ENCODE data around the gene AUTS2.

DNA sequence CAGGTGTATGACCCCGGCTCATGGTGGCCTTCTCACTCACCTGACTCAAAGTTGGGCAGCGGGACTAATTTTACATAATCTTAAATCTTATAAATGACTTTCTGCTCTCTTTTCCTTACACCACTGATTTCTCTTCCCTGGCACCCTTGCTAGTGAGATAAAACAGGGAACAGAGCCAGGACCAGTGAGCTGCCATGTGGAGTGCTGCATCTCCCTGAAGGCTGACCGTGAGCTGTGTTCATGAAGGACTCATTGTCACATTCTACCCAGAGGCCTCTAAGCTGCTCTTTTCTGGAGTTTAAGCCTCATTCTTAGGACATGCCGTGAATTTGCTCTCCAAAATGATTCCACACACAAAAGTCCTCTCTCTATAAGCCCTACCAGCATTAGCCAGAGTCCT, 762.3 kb downstream of the AUTS2 start:
- TF ChIP-seq, protein P1, sequence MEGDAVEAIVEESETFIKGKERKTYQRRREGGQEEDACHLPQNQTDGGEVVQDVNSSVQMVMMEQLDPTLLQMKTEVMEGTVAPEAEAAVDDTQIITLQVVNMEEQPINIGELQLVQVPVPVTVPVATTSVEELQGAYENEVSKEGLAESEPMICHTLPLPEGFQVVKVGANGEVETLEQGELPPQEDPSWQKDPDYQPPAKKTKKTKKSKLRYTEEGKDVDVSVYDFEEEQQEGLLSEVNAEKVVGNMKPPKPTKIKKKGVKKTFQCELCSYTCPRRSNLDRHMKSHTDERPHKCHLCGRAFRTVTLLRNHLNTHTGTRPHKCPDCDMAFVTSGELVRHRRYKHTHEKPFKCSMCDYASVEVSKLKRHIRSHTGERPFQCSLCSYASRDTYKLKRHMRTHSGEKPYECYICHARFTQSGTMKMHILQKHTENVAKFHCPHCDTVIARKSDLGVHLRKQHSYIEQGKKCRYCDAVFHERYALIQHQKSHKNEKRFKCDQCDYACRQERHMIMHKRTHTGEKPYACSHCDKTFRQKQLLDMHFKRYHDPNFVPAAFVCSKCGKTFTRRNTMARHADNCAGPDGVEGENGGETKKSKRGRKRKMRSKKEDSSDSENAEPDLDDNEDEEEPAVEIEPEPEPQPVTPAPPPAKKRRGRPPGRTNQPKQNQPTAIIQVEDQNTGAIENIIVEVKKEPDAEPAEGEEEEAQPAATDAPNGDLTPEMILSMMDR (IDR thresholded peaks at IDR 0.05): no peak
- TF ChIP-seq, protein P2, sequence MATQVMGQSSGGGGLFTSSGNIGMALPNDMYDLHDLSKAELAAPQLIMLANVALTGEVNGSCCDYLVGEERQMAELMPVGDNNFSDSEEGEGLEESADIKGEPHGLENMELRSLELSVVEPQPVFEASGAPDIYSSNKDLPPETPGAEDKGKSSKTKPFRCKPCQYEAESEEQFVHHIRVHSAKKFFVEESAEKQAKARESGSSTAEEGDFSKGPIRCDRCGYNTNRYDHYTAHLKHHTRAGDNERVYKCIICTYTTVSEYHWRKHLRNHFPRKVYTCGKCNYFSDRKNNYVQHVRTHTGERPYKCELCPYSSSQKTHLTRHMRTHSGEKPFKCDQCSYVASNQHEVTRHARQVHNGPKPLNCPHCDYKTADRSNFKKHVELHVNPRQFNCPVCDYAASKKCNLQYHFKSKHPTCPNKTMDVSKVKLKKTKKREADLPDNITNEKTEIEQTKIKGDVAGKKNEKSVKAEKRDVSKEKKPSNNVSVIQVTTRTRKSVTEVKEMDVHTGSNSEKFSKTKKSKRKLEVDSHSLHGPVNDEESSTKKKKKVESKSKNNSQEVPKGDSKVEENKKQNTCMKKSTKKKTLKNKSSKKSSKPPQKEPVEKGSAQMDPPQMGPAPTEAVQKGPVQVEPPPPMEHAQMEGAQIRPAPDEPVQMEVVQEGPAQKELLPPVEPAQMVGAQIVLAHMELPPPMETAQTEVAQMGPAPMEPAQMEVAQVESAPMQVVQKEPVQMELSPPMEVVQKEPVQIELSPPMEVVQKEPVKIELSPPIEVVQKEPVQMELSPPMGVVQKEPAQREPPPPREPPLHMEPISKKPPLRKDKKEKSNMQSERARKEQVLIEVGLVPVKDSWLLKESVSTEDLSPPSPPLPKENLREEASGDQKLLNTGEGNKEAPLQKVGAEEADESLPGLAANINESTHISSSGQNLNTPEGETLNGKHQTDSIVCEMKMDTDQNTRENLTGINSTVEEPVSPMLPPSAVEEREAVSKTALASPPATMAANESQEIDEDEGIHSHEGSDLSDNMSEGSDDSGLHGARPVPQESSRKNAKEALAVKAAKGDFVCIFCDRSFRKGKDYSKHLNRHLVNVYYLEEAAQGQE (IDR thresholded peaks at IDR 0.05; ENCODE audit: insufficient read depth in 1 of 2, low read depth in 2 of 2, low read length in 1 of 2): no peak
- TF ChIP-seq SIN3A (IDR thresholded peaks at IDR 0.05; ENCODE audit: borderline replicate concordance, insufficient read depth, low read depth, low read length): no peak
- TF ChIP-seq POLR2AphosphoS5 (IDR thresholded peaks at IDR 0.05; ENCODE audit: low read depth, low read length): no peak

Data from Panc1 (cell line).